Lower lobe of right lung (tissue), 2 donors: Measurements from ENCODE around the gene SGK1. TPM values are rescaled to one million over a fixed set of nuclear protein-coding genes. Genes with fewer than 3 reads are reported as not detected.

Experiments used
- ATAC-seq, 2 donors: fragments of 200-7000 bp; cut with Tn5 transposase; one replicate each; pipeline ENCODE4 v1.9.1; 2020 to 2022; ENCODE audit warnings: mild to moderate bottlenecking in 2 of 2, moderate library complexity in 2 of 2
- DNase-seq: peaks from one replicate; pipeline ENCODE4 v3.0.0-alpha.2; 2020
- H3K27ac ChIP-seq: fragments of 200-600 bp; one replicate; pipeline ENCODE4 v1.8.0; 2022
- H3K27me3 ChIP-seq: fragments of 200-600 bp; one replicate; pipeline ENCODE4 v1.8.0; 2022; ENCODE audit warnings: low read depth
- H3K36me3 ChIP-seq: fragments of 200-600 bp; one replicate; pipeline ENCODE4 v1.8.0; 2022; ENCODE audit warnings: mild to moderate bottlenecking
- H3K4me1 ChIP-seq: fragments of 200-600 bp; one replicate; pipeline ENCODE4 v1.8.0; 2022
- H3K4me3 ChIP-seq: fragments of 200-600 bp; one replicate; pipeline ENCODE4 v1.8.0; 2022; ENCODE audit warnings: mild to moderate bottlenecking
- H3K9me3 ChIP-seq: fragments of 200-600 bp; one replicate; pipeline ENCODE4 v1.8.0; 2022
- CTCF ChIP-seq: fragments of 200-600 bp; IDR thresholded peaks from one replicate; pipeline ENCODE4 v1.8.0; 2022; ENCODE audit warnings: antibody characterized with exemption, mild to moderate bottlenecking
- intact Hi-C: fragments of 100-400 bp; cut with DNase I; formaldehyde crosslinking; loops from one replicate; pipeline ENCODE4 v1.11.0; 2022
- total RNA-seq: library from RNA; stranded (reverse); fragmentation: NEBNext Ultra II Directional; extraction: Animal tissue kit (Norgen Biotek cat#: 25700); gene quantifications from one replicate; pipeline ENCODE4 v1.2.1, GENCODE V29; 2021
- donor health status: DM: no; HTN: yes; CAD: no; lungs with severe emphysema.

SGK1 gene
- total RNA-seq, 1 donor from 2014 or later, result 195 TPM

GRCh38 chr6:134314006-134314821 is 3.7 kb downstream of the SGK1 start:
- no peaks in the 10 kb centered on the region for H3K36me3 ChIP-seq
- no peak for TF ChIP-seq CTCF
- intact Hi-C loops, result no loop called here
- H3K4me1 ChIP-seq, result no peaks in the 10 kb centered on the region
- no peak overlapping the region for H3K27ac ChIP-seq
- no peak overlapping the region for H3K4me3 ChIP-seq
- ATAC-seq (no peak), DNase-seq (no peak)
- H3K9me3 ChIP-seq, result no peaks in the 10 kb centered on the region
- H3K27me3 ChIP-seq, result peaks cover 11% of the 10 kb centered on the region

- no peak for ATAC-seq
- no peaks in the 10 kb centered on the region for H3K9me3 ChIP-seq
- no peaks in the 10 kb centered on the region for H3K4me1 ChIP-seq
- DNase-seq, result no peak
- TF ChIP-seq CTCF, result no peak
- H3K27ac ChIP-seq, result no peak overlapping the region
- H3K27me3 ChIP-seq, result peaks cover 1% of the 10 kb centered on the region
- H3K36me3 ChIP-seq, result no peaks in the 10 kb centered on the region
- intact Hi-C loops, result no loop called here
- H3K4me3 ChIP-seq, result no peak overlapping the region
Measured at GRCh38 chr6:134312038-134312660, 5.8 kb downstream of the SGK1 start.

- intact Hi-C loops, result no loop called here
- ATAC-seq (no peak), DNase-seq (no peak)
- Histone ChIP-seq H3K27me3 (no peaks in the 10 kb centered on the region), H3K27ac (no peak overlapping the region), H3K9me3 (no peaks in the 10 kb centered on the region), H3K4me1 (no peaks in the 10 kb centered on the region), H3K4me3 (no peak overlapping the region), H3K36me3 (no peaks in the 10 kb centered on the region)
- TF ChIP-seq CTCF, result no peak
Measured at GRCh38 chr6:134310817-134311216, 7.1 kb downstream of the SGK1 start.

- no peaks in the 10 kb centered on the region for H3K36me3 ChIP-seq
- no peaks in the 10 kb centered on the region for H3K4me1 ChIP-seq
- no peak for ATAC-seq
- no peak for DNase-seq
- H3K27me3 ChIP-seq, result no peaks in the 10 kb centered on the region
- no peaks in the 10 kb centered on the region for H3K9me3 ChIP-seq
- no peak overlapping the region for H3K4me3 ChIP-seq
- intact Hi-C loops, result no loop called here
- no peak overlapping the region for H3K27ac ChIP-seq
- no peak for TF ChIP-seq CTCF
Measured at GRCh38 chr6:134309983-134310605, 7.8 kb downstream of the SGK1 start.

- no peak for DNase-seq
- intact Hi-C loops, result no loop called here
Measured at GRCh38 chr6:134309227-134309626, 8.7 kb downstream of the SGK1 start.

More at GRCh38 chr6:134309227-134309626, 8.7 kb downstream of the SGK1 start:
- no peak overlapping the region for H3K27ac ChIP-seq
- ATAC-seq, result no peak
- no peaks in the 10 kb centered on the region for H3K36me3 ChIP-seq
- H3K27me3 ChIP-seq, result no peaks in the 10 kb centered on the region
- no peaks in the 10 kb centered on the region for H3K9me3 ChIP-seq
- TF ChIP-seq CTCF, result no peak
- H3K4me1 ChIP-seq, result no peaks in the 10 kb centered on the region
- H3K4me3 ChIP-seq, result no peak overlapping the region
